ENCODE data around the gene MYBBP1A. TPM values are rescaled to one million over a fixed set of nuclear protein-coding genes. Genes with fewer than 3 reads are reported as not detected.

Gene MYBBP1A
- polyA plus RNA-seq, 3 donors = 4.2 to 22.3 (median 5.3) TPM

- H3K9ac ChIP-seq (ENCODE audit: insufficient read depth, low read length, poor library complexity, severe bottlenecking) = no peak overlapping the region
- no peak overlapping the region for H3K4me3 ChIP-seq (replicated peaks in 1 of 3; ENCODE audit: low read depth in 2 of 3, low read length in 3 of 3)
- H3K27me3 Mint-ChIP-seq (ENCODE audit: low read depth in 3 of 3) = peaks cover 0 to 6% (median 2%) of the 10 kb centered on the region in 3 donors
- intact Hi-C loops (cut with micrococcal nuclease) = no loop called here
- no peak overlapping the region for H3K27ac ChIP-seq (ENCODE audit: low read depth in 1 of 2, low read length in 2 of 2)
- no peak for DNase-seq
- H3K4me1 ChIP-seq (ENCODE audit: control insufficient read depth in 1 of 2, insufficient read depth in 2 of 2, low read length in 2 of 2) = peaks cover 46 to 60% of the 10 kb centered on the region in 2 donors
- peaks cover 2 to 7% of the 10 kb centered on the region in 2 donors for H3K36me3 Mint-ChIP-seq
- no peaks in the 10 kb centered on the region for H3K27me3 ChIP-seq (ENCODE audit: control insufficient read depth in 2 of 2, insufficient read depth in 2 of 2, low read length in 2 of 2)
- WGBS (ENCODE audit: insufficient coverage) = 93% methylated on average over 15 of the region's 15 CpGs
- H3K36me3 ChIP-seq (replicated peaks in 1 of 2; ENCODE audit: control insufficient read depth in 1 of 2, insufficient read depth in 2 of 2, low read length in 2 of 2) = no peaks in the 10 kb centered on the region
- no peak overlapping the region for H3K27ac Mint-ChIP-seq
- no peaks in the 10 kb centered on the region for H3K9me3 Mint-ChIP-seq
- no peak overlapping the region for H3K4me2 ChIP-seq (replicated peaks; ENCODE audit: extremely low read depth, low read length, poor library complexity, severe bottlenecking)
- peaks cover 65% of the 10 kb centered on the region for H3K4me1 Mint-ChIP-seq
- H3K4me3 Mint-ChIP-seq = no peak overlapping the region
- TF ChIP-seq CTCF (IDR thresholded peaks at IDR 0.05) = no peak
- no peaks in the 10 kb centered on the region for H4K20me1 ChIP-seq (ENCODE audit: insufficient read depth, low read length)
- H3K79me2 ChIP-seq (ENCODE audit: insufficient read depth, low read length) = no peaks in the 10 kb centered on the region
- H2AFZ ChIP-seq (ENCODE audit: insufficient read depth, low read depth, low read length, poor library complexity, severe bottlenecking) = no peak overlapping the region
- H3K9me3 ChIP-seq (replicated peaks in 1 of 2; ENCODE audit: control insufficient read depth in 1 of 2, insufficient read depth in 1 of 2, low read length in 2 of 2) = no peaks in the 10 kb centered on the region
Measured at GRCh38 chr17:4488989-4489595, 66.1 kb downstream of the MYBBP1A start.

Other genes starting within 250 kb of the MYBBP1A start
- gene UBE2G1, start 188.7 kb downstream of the MYBBP1A start, polyA plus RNA-seq = 10 to 100 TPM; 18.3 to 41.4 (median 29.3) TPM
- 1 to 10 TPM; 2.3 to 5.7 (median 4.5) TPM for gene SPNS3, start 121.4 kb downstream of the MYBBP1A start, polyA plus RNA-seq
- under 1 TPM in 2 of 3 donors, not detected in 1; 0.23 to 0.33 TPM for gene SPNS2, start 56.5 kb downstream of the MYBBP1A start, polyA plus RNA-seq
- not detected for gene GGT6, start 5.2 kb upstream of the MYBBP1A start, polyA plus RNA-seq
- gene SMTNL2, start 29.1 kb upstream of the MYBBP1A start, polyA plus RNA-seq = under 1 TPM in 1 of 3 donors, not detected in 2; 0.08 TPM
- under 1 TPM in 2 of 3 donors, not detected in 1; 0.05 to 0.13 TPM for gene ALOX15, start 86.3 kb upstream of the MYBBP1A start, polyA plus RNA-seq
- gene PELP1, start 148.8 kb upstream of the MYBBP1A start, polyA plus RNA-seq = 10 to 100 TPM in 1 of 3 donors, 1 to 10 TPM in 2; 1.3 to 11.2 (median 2.6) TPM
- gene ARRB2, start 155.2 kb upstream of the MYBBP1A start, polyA plus RNA-seq = 100 to 1,000 TPM; 134 to 760 (median 150) TPM
- gene MED11, start 176.0 kb upstream of the MYBBP1A start, polyA plus RNA-seq = 10 to 100 TPM; 22.1 to 35.7 (median 25.5) TPM
- gene ZMYND15, start 184.4 kb upstream of the MYBBP1A start, polyA plus RNA-seq = 10 to 100 TPM in 1 of 3 donors, 1 to 10 TPM in 1, under 1 TPM in 1; 0.97 to 13.6 (median 1.2) TPM
- 100 to 1,000 TPM in 2 of 3 donors, 10 to 100 TPM in 1; 68.1 to 204 (median 103) TPM for gene CXCL16, start 184.5 kb upstream of the MYBBP1A start, polyA plus RNA-seq
- gene TM4SF5, start 216.5 kb upstream of the MYBBP1A start, polyA plus RNA-seq = not detected
- 1 to 10 TPM in 1 of 3 donors, under 1 TPM in 2; 0.54 to 2.1 (median 0.79) TPM for gene VMO1, start 231.0 kb upstream of the MYBBP1A start, polyA plus RNA-seq
- 1 to 10 TPM in 2 of 3 donors, under 1 TPM in 1; 0.27 to 2.1 (median 1.5) TPM for gene GLTPD2, start 233.6 kb upstream of the MYBBP1A start, polyA plus RNA-seq
- 100 to 1,000 TPM; 134 to 364 (median 361) TPM for gene PSMB6, start 240.8 kb upstream of the MYBBP1A start, polyA plus RNA-seq